K562 (cell line): Measurements from ENCODE around the gene MYCBP2.

Source experiments
- EP300 ChIP-seq: IDR thresholded peaks from 2 replicates; pipeline ENCODE4 v1.6.1; 2012; ENCODE audit warnings: low read length, improper control_type of control experiment
- MEF2A ChIP-seq: IDR thresholded peaks from 2 replicates; pipeline ENCODE4 v1.6.1; 2011; ENCODE audit warnings: low read depth, mild to moderate bottlenecking, low read length, moderate library complexity; ENCODE audit not compliant: control insufficient read depth
- TF ChIP-seq, protein P1 (sequence below): sonication (generic); formaldehyde crosslinking; IDR thresholded peaks from 2 replicates; pipeline ENCODE4 v1.8.1; 2023; ENCODE audit warnings: mild to moderate bottlenecking, missing genetic modification reagents, moderate library complexity
- TF ChIP-seq, protein P2 (sequence below): fragments of 250-450 bp; sonication (Bioruptor Pico); IDR thresholded peaks from 2 replicates; pipeline ENCODE4 v1.8.0; 2021; ENCODE audit warnings: moderate library complexity, mild to moderate bottlenecking, inconsistent platforms

DNA sequence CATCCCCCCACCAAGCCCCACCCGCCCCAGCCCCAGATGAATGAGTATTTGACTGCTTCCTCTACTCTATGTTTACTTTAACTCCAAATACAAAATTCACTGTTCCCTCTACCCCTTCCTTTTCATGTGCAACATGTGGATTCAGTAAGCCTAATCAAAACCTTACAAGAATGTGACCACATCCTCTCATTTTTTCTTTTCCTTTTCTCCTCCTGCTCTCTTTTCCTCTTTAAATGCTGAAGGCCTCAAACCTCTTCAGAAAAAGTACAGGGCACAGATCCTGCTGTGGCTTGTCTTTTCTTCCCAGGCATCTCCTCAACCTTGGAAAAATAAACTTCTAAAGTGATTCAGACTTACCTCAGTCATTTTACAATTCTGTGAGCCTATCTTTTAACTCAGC is 119.0 kb downstream of the MYCBP2 start:
- TF ChIP-seq, protein P1, sequence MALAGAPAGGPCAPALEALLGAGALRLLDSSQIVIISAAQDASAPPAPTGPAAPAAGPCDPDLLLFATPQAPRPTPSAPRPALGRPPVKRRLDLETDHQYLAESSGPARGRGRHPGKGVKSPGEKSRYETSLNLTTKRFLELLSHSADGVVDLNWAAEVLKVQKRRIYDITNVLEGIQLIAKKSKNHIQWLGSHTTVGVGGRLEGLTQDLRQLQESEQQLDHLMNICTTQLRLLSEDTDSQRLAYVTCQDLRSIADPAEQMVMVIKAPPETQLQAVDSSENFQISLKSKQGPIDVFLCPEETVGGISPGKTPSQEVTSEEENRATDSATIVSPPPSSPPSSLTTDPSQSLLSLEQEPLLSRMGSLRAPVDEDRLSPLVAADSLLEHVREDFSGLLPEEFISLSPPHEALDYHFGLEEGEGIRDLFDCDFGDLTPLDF (CRISPR knock-in tag), result no peak
- TF ChIP-seq EP300 (no peak), MEF2A (no peak)
- TF ChIP-seq, protein P2, sequence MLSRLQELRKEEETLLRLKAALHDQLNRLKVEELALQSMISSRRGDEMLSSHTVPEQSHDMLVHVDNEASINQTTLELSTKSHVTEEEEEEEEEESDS (CRISPR knock-in tag), result no peak
